GM21423 (cell line): ENCODE measurements around the gene CDYL2.

ENCODE experiments used
- ATAC-seq: cut with Tn5 transposase; IDR thresholded peaks from one replicate; pipeline ENCODE4 v1.9.1; 2021; ENCODE audit warnings: mild to moderate bottlenecking, moderate library complexity; ENCODE audit not compliant: unreplicated experiment

CDYL2 gene

DNA sequence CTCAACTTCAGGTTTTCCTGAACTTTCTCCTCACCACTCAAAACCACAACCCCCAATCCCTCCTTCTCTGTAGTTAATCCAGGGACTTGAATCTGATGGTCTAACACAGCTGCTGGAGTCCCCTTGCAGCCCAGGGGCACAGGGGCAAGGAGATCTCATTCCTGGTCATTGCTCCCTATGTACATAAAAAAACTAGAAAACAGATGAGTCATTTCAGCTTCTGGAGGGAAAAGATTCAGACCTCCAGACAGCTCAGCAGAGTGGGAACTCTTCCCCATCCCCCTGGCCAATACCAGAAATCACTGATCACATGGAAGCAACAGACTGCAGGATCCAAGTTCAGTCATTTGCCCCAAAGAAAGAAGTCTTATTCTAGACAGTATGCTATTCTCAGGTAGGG lies 201.5 kb downstream of the CDYL2 start:
- ATAC-seq = no peak

DNA sequence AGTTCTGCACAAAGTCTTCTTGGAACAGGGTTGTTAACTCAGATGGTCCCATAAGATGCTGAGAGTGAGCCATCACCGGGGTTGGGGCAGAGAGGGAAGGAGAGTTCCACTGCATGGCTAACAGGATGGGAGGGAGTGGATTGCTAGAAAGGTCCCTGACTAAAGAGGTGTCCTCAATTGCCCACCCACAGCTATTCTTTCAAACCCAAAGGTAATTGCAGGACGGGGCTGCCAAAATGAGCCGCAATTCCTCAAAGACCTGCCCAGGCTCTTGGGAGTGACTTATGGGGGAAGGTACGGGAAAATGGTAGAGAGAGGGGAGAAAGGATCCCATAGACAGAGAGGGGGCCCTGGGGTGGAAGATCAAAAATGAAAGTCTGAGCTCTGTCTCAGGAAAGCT lies 203.2 kb downstream of the CDYL2 start:
- no peak for ATAC-seq

DNA sequence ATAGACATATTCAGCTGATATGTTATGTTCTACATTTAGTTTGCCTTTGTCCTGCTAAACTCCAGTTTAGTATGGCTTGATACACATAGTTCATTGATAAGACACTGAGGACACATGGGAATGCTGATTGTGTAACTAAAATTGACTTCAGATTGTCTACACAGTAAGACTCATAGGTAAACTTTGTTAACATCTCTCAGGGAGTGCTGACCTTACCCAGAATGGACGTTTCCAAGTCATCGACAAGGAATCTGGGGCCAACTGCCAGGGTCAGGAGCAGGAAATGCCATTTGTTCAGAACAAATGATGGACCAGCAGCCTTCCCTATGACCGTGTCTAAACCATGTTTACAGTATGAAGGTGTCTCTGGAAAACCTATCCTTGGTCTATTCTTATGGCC lies 204.9 kb downstream of the CDYL2 start:
- ATAC-seq = no peak

DNA sequence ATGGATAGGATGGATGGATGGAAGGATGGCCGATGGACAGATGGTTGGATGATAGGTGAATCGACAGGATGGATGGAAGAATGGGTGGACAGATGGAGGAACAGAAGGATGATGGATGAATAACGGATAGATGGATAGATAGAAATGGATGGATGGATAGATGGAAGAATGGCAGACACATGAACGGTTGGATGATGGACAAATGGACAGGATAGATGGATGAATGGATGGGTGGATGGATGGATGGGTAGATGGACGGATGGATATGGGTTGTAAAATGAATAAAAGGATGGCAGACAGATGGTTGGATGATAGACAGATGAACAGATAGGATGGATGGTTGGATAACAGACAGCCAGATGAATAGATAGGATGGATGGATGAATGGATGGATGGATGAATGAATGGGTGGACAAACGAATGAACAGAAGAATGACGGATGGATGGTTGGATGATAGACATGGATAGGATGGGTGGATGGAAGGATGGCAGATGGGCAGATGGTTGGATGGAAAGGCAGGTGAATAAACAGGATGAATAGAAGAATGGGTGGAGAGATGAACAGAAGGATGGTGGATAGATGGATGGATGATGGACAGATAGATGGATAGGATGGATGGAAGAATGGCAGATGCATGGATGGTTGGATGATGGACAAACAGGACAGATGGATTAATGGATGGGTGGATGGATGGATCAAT lies 207.7 kb downstream of the CDYL2 start:
- no peak for ATAC-seq

DNA sequence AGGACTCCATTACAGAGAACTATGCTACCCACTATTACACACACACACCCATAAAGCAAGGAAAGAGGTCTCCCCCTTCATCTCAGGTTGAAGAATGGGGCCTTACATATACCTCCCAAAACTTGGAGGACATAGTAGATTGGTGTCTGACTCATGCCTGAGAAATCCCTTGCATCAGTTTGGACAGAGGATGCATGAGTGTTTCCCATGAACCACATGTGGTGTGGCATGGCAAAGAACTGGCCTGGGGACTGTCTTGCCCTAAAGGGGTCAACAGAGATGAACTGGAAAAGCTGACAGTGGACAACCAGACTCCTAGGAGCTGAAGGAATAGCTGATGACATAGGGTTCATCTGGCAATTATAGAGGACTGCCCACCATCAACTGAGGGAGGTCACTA lies 209.6 kb downstream of the CDYL2 start:
- ATAC-seq = no peak

DNA sequence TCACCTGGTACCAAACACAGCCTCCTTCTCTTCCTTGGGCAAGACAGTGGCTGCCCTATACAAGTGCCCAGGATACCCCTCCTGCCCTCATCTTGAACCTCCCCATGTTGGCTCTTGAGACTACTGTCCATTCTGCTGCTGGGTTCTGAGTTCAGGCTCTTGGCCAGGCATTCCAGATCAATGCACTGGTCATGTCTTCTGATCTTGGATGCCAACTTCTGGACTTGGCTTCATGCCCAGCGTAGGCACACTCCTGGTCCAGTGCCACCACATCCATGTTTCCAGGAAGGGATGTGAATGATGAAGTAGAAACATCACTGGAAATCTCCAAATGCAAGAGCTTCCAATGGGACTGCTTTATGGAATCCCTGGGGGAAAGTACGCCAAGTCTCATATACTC lies 212.1 kb downstream of the CDYL2 start:
- ATAC-seq = no peak

DNA sequence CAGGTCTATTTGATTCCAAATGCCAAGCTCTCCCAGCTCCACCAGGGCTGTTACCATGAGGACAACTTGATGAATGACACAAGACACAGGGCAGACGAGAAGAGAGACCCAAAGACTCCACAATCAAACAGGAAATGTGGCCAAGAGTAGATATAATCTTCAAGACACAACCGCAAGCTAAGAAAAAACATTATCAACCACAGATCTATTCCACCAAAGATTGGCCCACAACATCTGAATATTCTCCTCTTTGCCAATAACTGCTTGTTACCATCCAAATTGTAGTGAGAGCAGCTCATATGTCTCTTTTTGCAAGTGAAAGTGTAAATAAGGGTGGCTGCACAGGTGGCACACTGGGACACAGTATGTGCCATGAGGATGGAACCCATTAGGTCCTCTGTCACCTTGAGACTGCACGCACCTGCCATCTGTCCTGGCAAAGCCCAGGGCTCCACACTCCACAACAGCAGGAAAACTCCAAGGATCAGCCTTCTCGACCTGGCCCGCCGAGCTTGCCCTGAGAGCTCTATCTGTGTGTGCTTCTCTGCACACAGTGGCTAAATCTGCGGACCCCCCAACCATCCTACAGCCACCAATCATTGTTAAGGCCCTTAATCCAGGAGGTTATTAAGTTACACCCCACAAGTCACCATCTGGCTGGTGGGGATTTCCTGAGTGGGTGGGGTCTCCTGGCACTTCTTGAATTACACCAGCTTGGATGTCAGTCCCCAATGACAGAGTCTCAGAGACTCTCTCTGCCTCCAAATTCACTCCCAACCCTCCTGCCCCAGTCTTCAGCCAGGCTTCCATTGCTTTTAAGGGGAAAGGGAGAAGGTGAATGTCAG lies 213.1 kb downstream of the CDYL2 start:
- no peak for ATAC-seq

DNA sequence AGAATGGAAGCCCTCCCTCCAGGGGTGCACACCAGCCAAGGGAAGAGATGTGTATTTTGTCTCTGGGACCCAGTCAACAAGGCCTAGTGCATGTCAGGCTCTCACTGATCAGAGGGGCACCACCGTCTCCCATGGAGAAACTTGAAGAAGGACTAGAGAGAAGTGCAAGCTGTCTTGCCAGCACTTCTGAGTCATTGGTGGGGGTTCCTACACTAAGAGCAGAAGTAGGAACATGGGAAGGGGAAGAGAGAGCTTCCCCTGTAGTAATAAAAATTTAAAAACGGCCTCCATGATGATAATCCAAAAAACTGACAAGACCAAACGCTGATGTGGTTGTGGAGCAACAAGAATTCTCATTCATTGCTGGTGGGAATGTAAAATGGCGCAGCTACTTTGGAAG lies 217.3 kb downstream of the CDYL2 start:
- no peak for ATAC-seq

DNA sequence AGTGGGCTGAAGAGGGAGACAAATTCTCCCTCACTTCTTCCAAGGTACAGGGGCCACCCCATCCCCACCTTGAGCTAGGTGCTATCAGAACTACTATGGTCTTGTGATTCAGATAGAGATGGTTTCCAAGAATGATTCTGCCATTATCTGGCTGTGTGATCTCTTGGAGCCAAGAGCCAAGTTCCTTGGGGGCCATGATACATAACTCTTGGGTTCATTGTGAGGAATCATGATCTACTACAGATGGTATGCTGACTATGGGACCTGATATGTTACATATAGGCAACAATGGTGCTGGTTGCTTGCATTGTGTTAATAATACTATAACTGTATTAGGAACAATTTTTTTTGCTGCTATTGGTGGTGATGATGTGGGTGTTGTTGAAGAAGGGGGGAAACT lies 217.9 kb downstream of the CDYL2 start:
- no peak for ATAC-seq

DNA sequence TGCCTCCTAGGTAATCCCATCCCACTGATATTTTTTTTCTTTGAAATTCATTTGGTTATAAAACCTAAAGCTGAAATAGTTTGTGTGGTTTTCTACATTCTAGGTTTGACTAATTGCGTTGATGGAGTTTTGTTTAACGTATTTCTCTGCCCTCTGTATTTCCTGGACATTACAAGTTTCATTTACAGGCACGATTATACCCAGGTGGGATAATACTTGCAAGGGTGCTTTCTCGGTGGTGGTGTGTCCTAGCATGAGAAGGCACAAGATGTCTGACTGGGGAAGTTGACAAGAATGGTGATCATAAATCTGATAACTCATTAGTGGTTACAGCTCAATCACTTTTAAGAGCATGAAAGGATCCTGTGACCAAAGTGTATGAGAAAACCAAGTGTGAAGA lies 218.6 kb downstream of the CDYL2 start:
- ATAC-seq = peak; percentile 60

DNA sequence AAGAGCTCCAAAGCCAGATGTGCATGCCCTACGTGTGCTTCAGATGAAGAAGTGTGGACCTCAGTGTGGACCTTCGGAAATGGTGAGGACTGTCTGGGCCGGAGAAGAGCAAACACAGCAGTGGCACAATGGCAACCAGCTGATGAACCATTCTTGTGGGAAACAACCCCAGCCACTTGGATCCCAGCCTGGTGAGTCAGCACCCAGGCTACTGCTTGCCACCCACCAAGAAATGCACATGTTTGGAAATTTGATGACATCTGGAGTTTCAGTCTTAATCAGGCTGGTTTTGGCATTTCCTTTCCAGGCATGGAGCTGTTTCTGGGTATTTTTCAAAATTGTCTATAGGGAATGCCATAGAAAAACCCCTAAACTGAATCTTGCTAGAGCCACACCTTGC lies 220.9 kb downstream of the CDYL2 start:
- no peak for ATAC-seq

DNA sequence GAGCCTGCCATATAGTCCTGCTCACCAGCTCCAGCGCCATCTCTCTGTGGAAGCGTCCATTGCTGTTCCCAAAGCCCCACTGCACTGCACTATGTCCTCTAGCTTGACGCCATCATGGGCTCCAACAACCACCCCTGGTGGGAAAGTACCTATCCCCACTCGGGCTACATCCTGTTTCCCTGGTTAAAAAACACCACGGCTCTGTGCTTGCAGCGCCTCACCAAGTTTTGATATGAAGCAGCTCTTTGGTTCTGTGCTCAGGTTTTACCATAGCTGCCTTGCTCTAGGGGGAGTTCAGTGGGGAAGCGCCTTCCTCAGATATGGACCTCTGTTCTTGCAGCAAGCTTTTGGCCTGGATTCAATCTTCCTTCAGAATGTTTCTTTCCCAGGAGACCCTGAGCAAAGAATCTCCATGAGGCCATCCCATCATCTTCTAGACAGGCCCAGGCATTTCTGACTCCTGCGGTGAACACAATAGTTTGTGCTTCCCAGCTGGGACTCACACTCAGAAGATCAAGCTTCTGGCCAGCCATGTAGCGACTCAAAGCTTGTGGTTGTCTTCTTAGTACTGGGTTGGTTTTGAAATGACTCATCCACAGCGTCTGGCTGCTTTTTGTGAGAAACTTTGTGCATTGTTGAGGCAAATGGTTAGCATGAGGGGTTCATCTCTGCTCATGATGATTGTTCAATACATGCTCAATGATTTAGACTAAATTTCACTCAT lies 224.1 kb downstream of the CDYL2 start:
- ATAC-seq = peak; percentile 90

DNA sequence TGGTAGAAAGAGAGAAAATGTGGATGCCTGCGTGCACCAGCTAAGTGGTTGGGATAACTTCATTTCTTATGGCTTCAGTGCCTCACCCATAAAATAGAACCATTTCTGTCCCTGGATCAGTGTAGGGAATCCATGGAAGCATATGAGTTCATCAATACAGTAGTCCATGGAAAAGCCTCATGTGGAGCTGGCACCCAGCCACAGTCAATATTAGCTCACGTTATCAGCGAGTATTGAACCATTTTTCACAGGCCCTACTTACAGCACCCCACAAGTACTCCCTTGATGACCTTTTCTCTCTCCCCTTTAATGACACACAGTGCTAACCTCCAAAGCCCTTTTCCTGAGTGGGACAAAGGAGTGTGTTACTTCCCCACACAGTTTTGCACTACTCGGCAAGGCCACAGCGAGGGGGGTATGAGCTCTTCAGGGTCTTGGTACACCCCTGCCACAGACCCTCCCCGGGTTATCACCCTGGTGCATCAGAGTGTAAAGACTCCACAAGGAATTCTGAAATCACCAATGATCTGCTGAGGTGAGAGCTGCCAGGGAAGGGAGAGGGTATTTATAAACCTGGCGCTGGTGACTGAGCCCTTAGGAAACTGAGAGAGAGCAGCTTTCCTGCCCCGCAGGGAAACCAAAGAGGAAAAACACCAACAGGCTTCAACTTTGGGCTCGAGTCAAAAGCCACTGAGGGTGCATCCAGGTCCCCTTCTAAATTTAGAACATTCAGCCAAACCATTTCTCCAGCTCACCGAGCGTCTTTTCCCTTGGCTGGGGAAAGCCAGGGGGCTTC lies 226.7 kb downstream of the CDYL2 start:
- no peak for ATAC-seq

DNA sequence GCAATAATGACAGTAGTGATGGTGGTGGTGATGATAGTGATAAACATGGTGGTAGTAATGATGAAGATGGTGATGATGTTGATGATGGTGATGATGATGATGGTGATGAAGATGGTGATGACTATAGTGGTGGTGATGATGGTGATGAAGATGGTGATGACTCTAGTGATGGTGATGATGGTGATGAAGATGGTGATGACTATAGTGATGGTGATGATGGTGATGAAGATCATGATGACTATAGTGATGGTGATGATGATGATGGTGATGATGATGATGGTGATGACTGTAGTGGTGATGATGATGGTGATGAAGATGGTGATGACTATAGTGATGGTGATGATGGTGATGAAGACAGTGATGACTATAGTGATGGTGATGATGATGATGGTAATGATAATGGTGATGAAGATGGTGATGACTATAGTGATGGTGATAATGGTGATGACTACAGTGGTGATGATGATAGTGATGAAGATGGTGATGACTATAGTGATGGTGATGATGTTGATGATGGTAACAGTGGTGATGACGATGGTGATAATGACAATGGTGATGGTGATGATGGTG lies 228.0 kb downstream of the CDYL2 start:
- ATAC-seq = no peak

DNA sequence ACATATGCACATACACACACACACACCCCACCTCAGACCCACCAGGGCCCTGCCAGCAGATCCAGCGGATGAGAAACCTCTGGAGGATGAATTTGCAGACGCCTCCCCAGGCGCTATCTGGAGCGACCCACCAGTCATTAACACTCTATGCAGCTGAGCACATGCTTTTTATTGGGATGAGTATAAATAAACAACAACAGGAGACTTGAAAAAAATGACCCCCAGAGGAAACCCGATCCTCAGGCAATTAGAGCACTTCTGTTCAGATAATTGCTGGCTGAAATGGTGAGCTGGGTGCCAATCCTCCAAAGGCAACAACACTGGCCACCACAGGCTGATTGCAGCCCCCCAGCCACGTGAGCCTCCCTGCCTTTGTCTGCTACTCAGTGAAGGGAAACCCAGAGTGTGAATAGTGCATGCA lies 230.7 kb downstream of the CDYL2 start:
- ATAC-seq = no peak

DNA sequence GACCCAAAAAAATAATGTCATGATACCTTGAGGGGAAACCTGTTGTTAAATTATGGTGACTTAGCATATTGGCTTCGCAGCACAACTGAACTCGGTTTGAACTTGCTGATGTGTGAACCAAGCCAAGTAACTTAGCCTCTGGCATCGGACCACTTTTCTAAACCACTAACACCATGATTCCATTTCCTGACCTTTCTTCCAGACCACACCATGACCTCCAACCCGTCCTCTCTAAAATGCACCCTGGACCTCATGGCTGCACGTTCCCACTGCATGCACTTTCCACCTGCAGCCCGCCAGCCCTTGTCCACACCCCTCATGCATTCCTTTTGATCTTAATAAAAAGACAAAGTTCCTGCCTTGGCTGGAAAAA lies 234.3 kb downstream of the CDYL2 start:
- ATAC-seq = no peak

DNA sequence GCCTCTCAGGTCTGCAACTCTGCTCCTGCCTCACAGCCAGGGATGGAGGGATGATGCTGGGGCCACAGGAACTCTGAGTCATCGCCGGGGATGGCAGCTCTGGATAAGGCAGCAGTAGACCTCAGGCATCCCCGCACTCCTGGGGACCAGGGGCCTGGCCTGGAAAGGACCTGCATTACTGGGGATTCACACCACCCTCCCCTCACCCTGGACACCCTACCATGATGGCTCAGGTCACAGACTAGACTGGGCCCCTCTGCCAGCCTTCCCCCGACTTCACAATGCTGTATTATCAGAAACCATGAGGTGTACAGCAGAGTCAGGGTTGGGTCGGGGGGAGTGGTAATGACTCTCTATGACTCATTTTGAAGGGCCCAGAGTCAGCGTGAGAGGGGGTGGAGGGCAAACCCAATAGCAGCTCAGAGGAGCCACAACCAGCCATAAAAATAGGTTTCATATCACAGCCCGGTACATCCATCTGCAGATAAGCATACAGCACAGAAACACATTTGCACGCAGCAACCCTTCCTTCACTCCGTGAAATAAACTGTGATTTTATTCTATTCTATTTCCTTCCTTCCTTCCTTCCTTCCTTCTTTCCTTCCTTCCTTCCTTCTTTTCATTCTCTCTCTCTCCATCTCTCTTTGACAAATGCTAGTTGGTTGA lies 234.8 kb downstream of the CDYL2 start:
- peak; percentile 67 for ATAC-seq

DNA sequence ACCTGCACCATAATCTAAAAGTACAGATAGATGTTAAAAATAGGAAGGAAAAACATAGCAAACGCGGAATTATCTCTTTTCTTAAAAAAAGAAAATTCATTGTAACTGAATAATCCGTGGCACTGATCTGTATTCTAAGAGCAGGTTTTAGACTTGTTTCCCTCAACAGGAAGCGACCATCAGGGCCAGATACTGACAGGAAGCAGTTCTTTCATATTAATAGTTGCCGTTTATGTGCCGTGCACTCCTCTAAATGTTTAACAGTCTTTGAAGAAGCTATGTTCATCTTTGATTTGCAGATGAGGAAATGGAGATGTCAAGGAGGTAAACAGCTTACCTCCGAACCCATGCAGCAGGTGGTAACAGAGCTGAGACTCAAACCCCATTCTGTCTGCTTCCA lies 240.0 kb downstream of the CDYL2 start:
- ATAC-seq = no peak

DNA sequence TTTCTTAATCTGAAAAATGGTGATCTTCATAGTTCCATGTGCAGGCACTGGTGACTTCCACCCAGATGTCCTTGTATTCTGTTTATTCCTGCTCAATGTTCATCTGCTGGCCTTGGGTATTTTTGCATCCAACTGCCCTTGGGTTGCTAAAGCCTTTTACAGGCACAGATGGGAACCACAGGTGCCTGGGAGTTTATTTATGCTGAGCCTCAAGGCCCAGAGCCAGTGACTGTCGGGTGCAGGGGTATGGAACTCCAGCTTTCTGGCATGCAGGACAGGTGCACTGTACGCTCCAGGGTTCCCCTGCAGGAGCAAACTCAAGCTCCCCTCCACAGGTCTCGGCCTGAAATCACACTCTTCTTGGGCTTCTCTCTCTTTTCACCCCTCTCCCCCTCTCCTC lies 241.3 kb downstream of the CDYL2 start:
- no peak for ATAC-seq

DNA sequence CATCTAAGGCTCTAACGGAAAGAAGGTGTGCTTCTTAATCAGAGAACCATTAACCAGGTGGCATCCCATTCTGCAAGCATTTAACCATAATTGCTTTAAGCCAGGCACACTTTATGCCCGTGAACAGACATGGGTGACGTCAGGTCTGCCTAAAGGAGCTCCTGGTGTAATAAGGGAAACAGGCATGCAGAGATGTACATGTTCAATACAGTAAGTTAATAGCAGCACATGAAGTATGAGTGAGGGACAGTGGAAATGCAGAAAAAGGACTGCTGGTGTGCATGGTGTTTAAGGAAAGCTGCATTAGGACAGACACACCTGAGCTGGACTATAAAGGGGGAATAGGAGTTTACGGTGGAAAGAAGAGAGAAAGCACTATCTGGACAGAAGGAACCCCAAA lies 245.0 kb downstream of the CDYL2 start:
- no peak for ATAC-seq
